GM21576 (cell line): ENCODE results near the gene C2orf66.

ENCODE experiments used
- ATAC-seq: cut with Tn5 transposase; IDR thresholded peaks from one replicate; pipeline ENCODE4 v1.9.1; 2021; ENCODE audit warnings: mild to moderate bottlenecking, moderate library complexity; ENCODE audit not compliant: unreplicated experiment

C2orf66 gene

GRCh38 chr2:196767101-196767500 lies 42.1 kb downstream of the C2orf66 start:
- ATAC-seq = no peak

- ATAC-seq = no peak
Observed at GRCh38 chr2:196759378-196759706, 49.8 kb downstream of the C2orf66 start.

GRCh38 chr2:196758474-196759377 lies 50.4 kb downstream of the C2orf66 start:
- ATAC-seq = no peak
